Activated B cell treated with CpG ODN at 0.5 μM for 24 hours (primary cell): Measurements from ENCODE around the gene KCTD5. TPM values are rescaled to one million over a fixed set of nuclear protein-coding genes. Genes with fewer than 3 reads are reported as not detected.
"Not testable (repeated sequence)": the region's sequence is repeated elsewhere in the genome, so short reads cannot be mapped to it uniquely, and the experiment has no call there.

Experiments used
- ATAC-seq: fragments of 200-7000 bp; cut with Tn5 transposase; one replicate; pipeline ENCODE4 v1.10.0; 2021; ENCODE audit warnings: low read depth, mild to moderate bottlenecking, moderate library complexity
- CTCF ChIA-PET: fragments of 350-600 bp; sonication (Branson Sonifier 250); formaldehyde crosslinking; loops from one replicate; lab custom pipeline; 2021; ENCODE audit warnings: antibody characterized with exemption; lab: Charles Lee
- POLR2A ChIA-PET: fragments of 350-600 bp; sonication (Branson Sonifier 250); formaldehyde crosslinking; loops from one replicate; lab custom pipeline; 2021; ENCODE audit warnings: antibody characterized with exemption; lab: Charles Lee
- DNase-seq: peaks from one replicate; pipeline ENCODE4 v3.0.0; 2022
- H3K27ac Mint-ChIP-seq: one replicate; pipeline ENCODE4 v1.8.0; 2020; ENCODE audit warnings: mixed read lengths
- H3K27me3 Mint-ChIP-seq: one replicate; pipeline ENCODE4 v1.8.0; 2021; ENCODE audit warnings: mixed read lengths
- H3K36me3 Mint-ChIP-seq: one replicate; pipeline ENCODE4 v1.8.0; 2021; ENCODE audit warnings: low read depth, mixed read lengths
- H3K4me1 Mint-ChIP-seq: one replicate; pipeline ENCODE4 v1.8.0; 2021; ENCODE audit warnings: mixed read lengths
- H3K4me3 Mint-ChIP-seq: one replicate; pipeline ENCODE4 v1.8.0; 2020; ENCODE audit warnings: mild to moderate bottlenecking, mixed read lengths
- H3K9me3 Mint-ChIP-seq: one replicate; pipeline ENCODE4 v1.8.0; 2020; ENCODE audit warnings: mixed read lengths
- intact Hi-C: fragments of 100-400 bp; cut with micrococcal nuclease; formaldehyde crosslinking; loops from one replicate; pipeline ENCODE4 v1.15.1; 2024
- total RNA-seq: library from RNA; stranded (reverse); gene quantifications from 2 replicates; pipeline ENCODE4 v1.2.3, GENCODE V29; 2022
- TF ChIP-seq, protein P1 (sequence below): fragments of 200-600 bp; IDR thresholded peaks from one replicate; pipeline ENCODE4 v1.8.0; 2022; ENCODE audit warnings: antibody characterized with exemption, mild to moderate bottlenecking

KCTD5 gene
- total RNA-seq, 1 donor from 2014 or later = 30.3 TPM

DNA sequence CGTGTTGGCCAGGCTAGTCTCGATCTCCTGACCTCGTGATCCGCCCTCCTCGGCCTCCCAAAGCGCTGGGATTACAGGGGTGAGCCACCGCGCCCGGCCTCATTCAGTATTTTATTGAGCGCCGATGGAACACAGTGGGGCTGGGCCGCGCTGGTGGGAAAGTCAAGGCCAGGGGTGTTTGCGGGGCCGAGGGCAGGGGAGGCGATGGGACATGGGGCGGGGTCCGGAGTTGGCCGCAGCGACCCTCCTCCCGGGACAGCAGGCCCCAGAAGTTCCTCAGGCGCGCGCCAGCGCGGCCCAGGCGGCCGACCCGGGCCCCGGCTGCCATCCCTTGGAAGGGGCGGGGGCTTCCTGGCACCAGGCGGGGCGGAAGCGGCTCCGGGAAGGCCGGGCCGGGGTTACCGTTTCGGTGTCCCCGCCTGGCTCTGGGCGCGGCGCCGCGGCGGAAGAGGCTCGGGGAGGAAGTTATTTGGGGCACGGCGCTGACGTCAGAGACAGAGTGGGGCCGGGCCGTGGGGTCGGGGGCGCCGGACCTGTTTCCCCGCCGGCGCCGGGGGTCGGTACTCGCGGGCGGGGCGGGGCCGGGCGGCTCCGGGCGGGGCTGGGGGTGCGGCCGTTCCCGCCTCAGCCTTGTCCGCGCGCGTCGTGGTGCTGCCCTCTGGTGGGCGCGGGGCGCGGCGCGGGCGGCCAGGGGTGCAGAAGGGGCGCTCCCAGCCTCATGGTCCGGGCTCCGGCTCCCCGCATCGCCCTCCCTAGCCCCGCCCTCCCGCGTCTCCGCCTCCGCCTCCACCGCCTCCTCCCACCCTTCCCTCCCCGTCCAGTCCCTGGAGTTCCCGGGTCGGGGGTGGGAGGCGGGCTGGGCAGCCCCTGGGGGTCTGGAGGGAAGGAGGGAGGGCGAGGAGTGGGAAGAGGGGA is 38.7 kb downstream of the KCTD5 start:
- intact Hi-C loops = loop anchor here (1.0 kb wide), 4 partner anchors 31 to 48 kb away; partner anchors contain the start of genes KCTD5 and SRRM2
- POLR2A ChIA-PET = interaction anchor here (0.7 to 1.1 kb wide), 2 partner anchors 38 to 39 kb away, joined by 3 to 8 read pairs; partner anchors contain the start of gene KCTD5
- CTCF ChIA-PET = no interaction called here
- Mint-ChIP-seq H3K9me3 (no peaks in the 10 kb centered on the region), H3K4me3 (peak overlapping the region; percentile 81), H3K27ac (peak overlapping the region; percentile 53), H3K27me3 (peaks cover 11% of the 10 kb centered on the region), H3K36me3 (no peaks in the 10 kb centered on the region), H3K4me1 (peaks cover 5% of the 10 kb centered on the region)
- TF ChIP-seq, protein P1, sequence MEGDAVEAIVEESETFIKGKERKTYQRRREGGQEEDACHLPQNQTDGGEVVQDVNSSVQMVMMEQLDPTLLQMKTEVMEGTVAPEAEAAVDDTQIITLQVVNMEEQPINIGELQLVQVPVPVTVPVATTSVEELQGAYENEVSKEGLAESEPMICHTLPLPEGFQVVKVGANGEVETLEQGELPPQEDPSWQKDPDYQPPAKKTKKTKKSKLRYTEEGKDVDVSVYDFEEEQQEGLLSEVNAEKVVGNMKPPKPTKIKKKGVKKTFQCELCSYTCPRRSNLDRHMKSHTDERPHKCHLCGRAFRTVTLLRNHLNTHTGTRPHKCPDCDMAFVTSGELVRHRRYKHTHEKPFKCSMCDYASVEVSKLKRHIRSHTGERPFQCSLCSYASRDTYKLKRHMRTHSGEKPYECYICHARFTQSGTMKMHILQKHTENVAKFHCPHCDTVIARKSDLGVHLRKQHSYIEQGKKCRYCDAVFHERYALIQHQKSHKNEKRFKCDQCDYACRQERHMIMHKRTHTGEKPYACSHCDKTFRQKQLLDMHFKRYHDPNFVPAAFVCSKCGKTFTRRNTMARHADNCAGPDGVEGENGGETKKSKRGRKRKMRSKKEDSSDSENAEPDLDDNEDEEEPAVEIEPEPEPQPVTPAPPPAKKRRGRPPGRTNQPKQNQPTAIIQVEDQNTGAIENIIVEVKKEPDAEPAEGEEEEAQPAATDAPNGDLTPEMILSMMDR = no peak
- ATAC-seq (peak; percentile 93), DNase-seq (peak; percentile 87)

DNA sequence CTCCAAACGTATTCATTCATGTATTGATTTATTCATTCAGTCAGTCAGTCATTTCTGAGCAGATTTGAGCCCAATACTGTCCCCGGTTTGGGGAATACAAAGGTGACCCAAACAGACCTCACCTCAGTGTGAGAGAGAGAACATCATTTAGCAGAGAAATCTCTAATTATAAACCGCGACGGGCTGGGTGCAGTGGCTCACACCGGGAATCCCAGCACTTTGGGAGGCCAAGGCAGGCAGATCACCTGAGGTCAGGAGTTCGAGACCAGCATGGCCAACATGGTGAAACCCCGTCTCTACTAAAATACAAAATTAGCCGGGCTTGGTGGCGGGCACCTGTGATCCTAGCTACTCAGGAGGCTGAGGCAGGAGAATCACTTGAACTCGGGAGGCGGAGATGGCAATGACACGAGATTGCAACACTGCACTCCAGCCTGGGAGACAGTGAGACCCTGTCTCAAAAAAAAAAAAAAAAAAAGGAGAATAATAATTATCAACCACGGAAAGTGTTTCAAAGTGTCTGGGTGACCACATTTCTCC is 39.4 kb downstream of the KCTD5 start:
- H3K9me3 Mint-ChIP-seq, H3K27ac Mint-ChIP-seq, H3K4me1 Mint-ChIP-seq, ATAC-seq, DNase-seq, H3K36me3 Mint-ChIP-seq, CTCF ChIA-PET: not testable (repeated sequence)
- intact Hi-C loops = loop anchor here (1.0 kb wide), 4 partner anchors 31 to 48 kb away; partner anchors contain the start of genes KCTD5 and SRRM2
- POLR2A ChIA-PET = interaction anchor here (0.7 kb wide), 1 partner anchor 39 kb away, joined by 8 read pairs; no protein-coding TSS in a partner anchor
- Mint-ChIP-seq H3K27me3 (peaks cover 11% of the 10 kb centered on the region), H3K4me3 (peak overlapping the region; percentile 72)

DNA sequence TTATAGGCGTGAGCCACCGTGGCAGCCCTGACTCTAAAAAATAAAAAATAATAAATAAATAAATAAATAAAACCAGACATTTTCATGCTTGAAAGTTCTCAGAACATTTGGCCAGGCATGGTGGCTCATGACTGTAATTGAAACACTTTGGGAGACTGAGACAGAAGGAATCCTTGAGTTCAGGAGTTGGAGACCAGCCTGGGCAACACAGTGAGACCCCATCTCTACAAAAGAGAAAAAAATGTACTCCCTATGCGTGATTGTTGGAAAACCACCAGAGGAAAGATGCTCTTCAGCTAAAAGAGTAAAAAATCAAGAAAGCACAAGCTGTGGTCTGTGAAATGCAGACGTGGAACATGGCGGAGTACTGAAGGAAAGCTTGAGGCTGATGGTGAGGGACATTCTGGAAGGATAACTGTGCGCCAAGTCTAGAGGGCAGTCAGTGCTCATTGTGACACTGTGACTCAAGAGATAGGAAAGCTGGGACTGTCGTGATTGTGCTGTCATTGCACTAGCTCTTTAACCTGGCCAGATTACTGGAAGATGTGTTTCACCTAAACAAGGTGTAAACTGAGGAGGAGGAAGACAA is 41.9 kb downstream of the KCTD5 start:
- Mint-ChIP-seq H3K27ac (no peak overlapping the region), H3K36me3 (no peaks in the 10 kb centered on the region), H3K27me3 (peaks cover 11% of the 10 kb centered on the region), H3K9me3 (no peaks in the 10 kb centered on the region), H3K4me3 (no peak overlapping the region), H3K4me1 (peaks cover 5% of the 10 kb centered on the region)
- ChIA-PET POLR2A (no interaction called here), CTCF (interaction anchor here (0.7 kb wide), 1 partner anchor 51 kb away, joined by 3 read pairs; no protein-coding TSS in a partner anchor)
- intact Hi-C loops = no loop called here
- DNase-seq (no peak), ATAC-seq (no peak)
- TF ChIP-seq, protein P1 = no peak

DNA sequence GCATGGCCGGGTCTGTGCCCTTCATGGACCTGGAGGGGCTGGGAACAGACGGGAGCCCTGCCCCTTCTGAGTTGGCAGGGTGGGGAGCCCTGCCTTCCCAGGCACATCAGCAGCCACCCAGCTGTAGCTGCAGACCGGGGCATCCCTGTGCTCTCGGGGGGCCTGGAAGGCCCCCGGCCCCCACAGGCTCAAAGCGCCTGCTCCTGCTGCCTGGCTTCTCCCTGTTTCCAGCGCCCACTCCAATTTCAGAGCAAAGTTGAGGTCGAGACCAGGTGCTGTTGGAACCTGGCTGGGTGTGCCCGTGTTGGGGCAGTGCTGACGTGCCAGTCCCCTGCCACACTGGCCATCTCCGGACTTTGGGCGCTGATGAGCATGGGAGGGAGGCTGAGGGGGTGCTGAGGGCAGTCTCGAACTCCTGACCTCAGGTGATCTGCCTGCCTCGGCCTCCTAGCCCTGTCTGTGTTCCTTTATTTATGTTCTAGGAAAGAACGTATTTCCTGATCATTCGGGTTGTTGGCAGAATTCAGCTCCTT is 42.6 kb downstream of the KCTD5 start:
- Mint-ChIP-seq H3K4me3 (no peak overlapping the region), H3K27ac (no peak overlapping the region)
- no peak for ATAC-seq

DNA sequence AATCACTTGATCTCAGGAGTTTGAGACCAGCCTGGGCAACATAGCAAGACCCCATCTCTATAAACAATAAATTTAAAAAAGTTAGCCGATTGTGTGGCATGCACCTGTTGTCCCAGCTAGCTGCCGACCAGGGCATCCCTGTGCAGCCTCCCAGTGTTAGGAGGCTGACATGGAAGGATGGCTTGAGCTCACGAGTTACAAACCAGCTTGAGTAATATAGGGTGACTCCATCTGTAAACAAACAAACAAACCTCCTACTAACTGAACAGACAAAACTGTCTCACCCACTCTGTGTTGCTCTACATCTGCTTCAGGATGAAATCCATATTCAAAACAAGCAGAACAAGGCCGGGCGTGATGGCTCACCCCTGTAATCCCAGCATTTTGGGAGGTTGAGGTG is 44.6 kb downstream of the KCTD5 start:
- Mint-ChIP-seq H3K9me3 (no peaks in the 10 kb centered on the region), H3K27me3 (peaks cover 11% of the 10 kb centered on the region), H3K36me3 (no peaks in the 10 kb centered on the region), H3K27ac (no peak overlapping the region), H3K4me1 (no peaks in the 10 kb centered on the region), H3K4me3 (no peak overlapping the region)
- ChIA-PET POLR2A (no interaction called here), CTCF (no interaction called here)
- intact Hi-C loops = no loop called here
- no peak for ATAC-seq
- TF ChIP-seq, protein P1 = no peak
- no peak for DNase-seq

More for the DNA sequence above, 42.6 kb downstream of the KCTD5 start:
- H3K36me3 Mint-ChIP-seq = no peaks in the 10 kb centered on the region
- CTCF ChIA-PET = interaction anchor here (0.7 kb wide), 1 partner anchor 52 kb away, joined by 3 read pairs; no protein-coding TSS in a partner anchor
- H3K4me1 Mint-ChIP-seq = peaks cover 5% of the 10 kb centered on the region
- intact Hi-C loops = no loop called here
- TF ChIP-seq, protein P1 = no peak
- DNase-seq = no peak
- H3K27me3 Mint-ChIP-seq = peaks cover 11% of the 10 kb centered on the region
- H3K9me3 Mint-ChIP-seq = no peaks in the 10 kb centered on the region
- POLR2A ChIA-PET = no interaction called here
